AG04449 (cell line): ENCODE measurements around the gene DACH2.

Experiments used
- CTCF ChIA-PET: fragments of 350-600 bp; formaldehyde crosslinking; extraction: SDS; loops from one replicate; lab custom pipeline; 2021; ENCODE audit warnings: antibody characterized with exemption; lab: Yijun Ruan, JAX
- POLR2A ChIA-PET: fragments of 400-600, 350-600 bp; formaldehyde crosslinking; extraction: SDS; loops from one replicate; lab custom pipeline; 2020; ENCODE audit warnings: antibody characterized with exemption, inconsistent platforms; lab: Yijun Ruan, JAX
- DNase-seq: peaks from one replicate; pipeline ENCODE4 v3.0.0-alpha.2; 2010; ENCODE audit warnings: low read depth, low spot score
- H3K4me3 ChIP-seq: 2 replicates; pipeline ENCODE4 v1.5.1; 2011; ENCODE audit warnings: low read depth, mild to moderate bottlenecking, control low read depth, low read length
- TF ChIP-seq, protein P1 (sequence below): IDR thresholded peaks from one replicate; pipeline ENCODE4 v1.5.1; 2011; ENCODE audit warnings: mild to moderate bottlenecking, moderate library complexity, low read length, control low read depth, inconsistent platforms; ENCODE audit not compliant: insufficient read depth; ENCODE audit errors: missing control alignments

DACH2 gene

DNA sequence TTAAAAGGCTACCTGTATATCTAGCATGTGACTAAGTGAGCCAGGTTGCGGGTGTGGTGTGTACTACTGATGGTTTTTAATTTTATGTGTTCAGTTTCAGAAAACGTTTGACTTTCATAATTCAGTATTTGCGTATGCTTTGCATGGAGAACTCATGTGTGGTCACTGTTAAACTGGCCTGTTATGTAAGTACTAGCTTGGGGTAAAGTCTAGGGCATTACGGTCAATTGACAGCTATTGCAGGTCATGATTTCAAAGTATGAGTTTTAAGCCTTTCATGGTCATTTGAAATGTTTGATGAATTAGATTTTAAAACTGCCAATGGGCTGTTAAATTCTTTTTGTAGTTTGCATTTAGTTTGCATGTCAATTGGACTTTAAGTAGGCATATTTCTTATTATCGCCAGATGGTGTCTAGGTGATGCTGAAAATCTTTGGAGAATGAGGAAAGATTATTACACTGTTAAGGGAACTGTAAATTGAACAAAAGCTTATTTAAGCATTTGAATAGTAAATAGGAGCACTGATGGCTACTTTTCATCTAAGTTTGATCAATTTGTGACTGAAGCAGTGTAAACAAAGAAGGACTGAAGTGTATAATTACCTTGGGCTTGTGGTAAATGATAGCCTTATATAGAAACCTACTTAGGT lies 563.4 kb downstream of the DACH2 start:
- ChIA-PET POLR2A (no interaction called here), CTCF (no interaction called here)
- H3K4me3 ChIP-seq, result no peak overlapping the region
- TF ChIP-seq, protein P1, sequence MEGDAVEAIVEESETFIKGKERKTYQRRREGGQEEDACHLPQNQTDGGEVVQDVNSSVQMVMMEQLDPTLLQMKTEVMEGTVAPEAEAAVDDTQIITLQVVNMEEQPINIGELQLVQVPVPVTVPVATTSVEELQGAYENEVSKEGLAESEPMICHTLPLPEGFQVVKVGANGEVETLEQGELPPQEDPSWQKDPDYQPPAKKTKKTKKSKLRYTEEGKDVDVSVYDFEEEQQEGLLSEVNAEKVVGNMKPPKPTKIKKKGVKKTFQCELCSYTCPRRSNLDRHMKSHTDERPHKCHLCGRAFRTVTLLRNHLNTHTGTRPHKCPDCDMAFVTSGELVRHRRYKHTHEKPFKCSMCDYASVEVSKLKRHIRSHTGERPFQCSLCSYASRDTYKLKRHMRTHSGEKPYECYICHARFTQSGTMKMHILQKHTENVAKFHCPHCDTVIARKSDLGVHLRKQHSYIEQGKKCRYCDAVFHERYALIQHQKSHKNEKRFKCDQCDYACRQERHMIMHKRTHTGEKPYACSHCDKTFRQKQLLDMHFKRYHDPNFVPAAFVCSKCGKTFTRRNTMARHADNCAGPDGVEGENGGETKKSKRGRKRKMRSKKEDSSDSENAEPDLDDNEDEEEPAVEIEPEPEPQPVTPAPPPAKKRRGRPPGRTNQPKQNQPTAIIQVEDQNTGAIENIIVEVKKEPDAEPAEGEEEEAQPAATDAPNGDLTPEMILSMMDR, result no peak
- DNase-seq, result no peak

- TF ChIP-seq, protein P1, result no peak
- CTCF ChIA-PET, result no interaction called here
- H3K4me3 ChIP-seq, result no peak overlapping the region
- POLR2A ChIA-PET, result no interaction called here
- DNase-seq, result no peak
Measured at GRCh38 chrX:86714441-86714840, 566.2 kb downstream of the DACH2 start.

GRCh38 chrX:86724277-86724676 lies 576.0 kb downstream of the DACH2 start:
- DNase-seq, result no peak
- H3K4me3 ChIP-seq, result no peak overlapping the region
- ChIA-PET CTCF (no interaction called here), POLR2A (no interaction called here)
- TF ChIP-seq, protein P1, result no peak

DNA sequence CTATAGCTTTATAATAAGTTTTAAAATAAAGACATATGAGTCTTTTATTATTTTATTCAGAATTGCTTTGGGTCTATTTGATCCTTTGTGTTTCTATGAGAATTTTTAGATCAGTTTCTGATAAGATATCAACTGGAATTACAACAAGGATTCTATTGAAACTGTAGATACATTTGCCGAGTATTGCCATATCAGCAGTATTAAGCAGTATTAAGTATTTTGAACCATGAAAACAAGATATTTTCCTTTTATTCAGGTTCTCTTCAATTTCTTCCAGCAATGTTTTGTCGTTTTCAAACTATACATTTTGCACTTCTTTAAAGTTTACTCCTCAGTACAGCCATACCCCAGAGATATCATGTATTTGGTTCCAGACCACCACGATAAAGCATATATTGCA lies 598.8 kb downstream of the DACH2 start:
- CTCF ChIA-PET, result no interaction called here
- TF ChIP-seq, protein P1, result no peak
- POLR2A ChIA-PET, result no interaction called here
- no peak for DNase-seq
- no peak overlapping the region for H3K4me3 ChIP-seq

DNA sequence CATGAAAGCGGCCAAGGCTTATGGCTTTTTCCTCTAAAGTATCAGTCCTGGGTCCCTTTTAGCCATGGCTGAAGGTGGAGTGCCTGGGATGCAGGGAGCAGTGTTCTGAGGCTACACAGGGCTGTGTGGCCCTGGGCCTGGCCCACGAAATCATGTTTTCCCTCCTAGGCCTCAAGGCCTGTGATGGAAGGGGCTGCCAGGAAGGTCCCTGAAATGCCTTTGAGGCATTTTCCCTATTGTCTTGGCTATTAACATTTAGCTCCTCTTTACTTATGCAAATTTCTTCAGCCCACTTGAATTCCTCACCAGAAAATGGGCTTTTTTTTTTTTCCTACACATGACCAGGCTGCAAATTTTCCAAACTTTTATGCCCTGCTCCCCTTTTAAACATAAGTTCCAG lies 657.0 kb downstream of the DACH2 start:
- CTCF ChIA-PET, result no interaction called here
- TF ChIP-seq, protein P1, result no peak
- POLR2A ChIA-PET, result no interaction called here
- DNase-seq, result no peak
- H3K4me3 ChIP-seq, result no peak overlapping the region

DNA sequence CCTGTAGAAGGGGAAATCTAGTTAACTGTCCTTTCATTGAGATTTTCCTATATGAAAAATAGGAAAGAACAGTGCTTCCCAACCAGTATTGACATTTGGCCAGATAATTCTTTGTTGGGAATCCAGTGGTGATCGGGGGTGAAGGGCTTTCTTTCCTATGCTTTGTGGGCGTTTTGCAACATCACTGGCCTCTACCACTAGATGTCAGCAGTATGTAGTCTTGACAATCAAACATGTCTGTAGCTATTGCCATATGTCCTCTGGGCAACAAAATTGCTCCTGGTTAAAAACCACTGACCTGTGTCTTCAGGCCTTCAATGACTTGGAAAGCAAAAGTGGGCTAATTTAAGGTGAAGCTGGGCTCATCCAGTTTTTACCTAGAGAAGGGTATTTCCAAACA lies 658.5 kb downstream of the DACH2 start:
- TF ChIP-seq, protein P1, result no peak
- ChIA-PET CTCF (no interaction called here), POLR2A (no interaction called here)
- no peak overlapping the region for H3K4me3 ChIP-seq
- DNase-seq, result no peak
